Measurements from ENCODE around the gene INPP1.

Gene INPP1

GRCh38 chr2:190405995-190406394 is 62.6 kb downstream of the INPP1 start:
- no peak for TF ChIP-seq CTCF (IDR thresholded peaks at IDR 0.05; ENCODE audit: low read depth, low read length, missing control alignments)
- DNase-seq (ENCODE audit: extremely low read depth, low read depth): no peak

GRCh38 chr2:190406805-190407204 is 63.4 kb downstream of the INPP1 start:
- TF ChIP-seq CTCF (IDR thresholded peaks at IDR 0.05; ENCODE audit: low read depth, low read length, missing control alignments): no peak
- no peak for DNase-seq (ENCODE audit: extremely low read depth, low read depth)
- no peak overlapping the region for H3K4me3 ChIP-seq (replicated peaks; ENCODE audit: low read depth, low read length)

More at GRCh38 chr2:190405995-190406394, 62.6 kb downstream of the INPP1 start:
- H3K4me3 ChIP-seq (replicated peaks; ENCODE audit: low read depth, low read length): no peak overlapping the region

GRCh38 chr2:190407246-190407661 is 63.9 kb downstream of the INPP1 start:
- no peak for DNase-seq (ENCODE audit: extremely low read depth, low read depth)
- peak overlapping the region; percentile 61 for H3K4me3 ChIP-seq (replicated peaks; ENCODE audit: low read depth, low read length)
- TF ChIP-seq CTCF (IDR thresholded peaks at IDR 0.05; ENCODE audit: low read depth, low read length, missing control alignments): no peak

GRCh38 chr2:190407662-190408537 is 64.5 kb downstream of the INPP1 start, which contains the start of gene MFSD6:
TSS of gene MFSD6 (plus strand) at chr2:190408355. CDS start at chr2:190436030, 27,675 bp downstream.
- TF ChIP-seq CTCF (IDR thresholded peaks at IDR 0.05; ENCODE audit: low read depth, low read length, missing control alignments): no peak
- DNase-seq (ENCODE audit: extremely low read depth, low read depth): no peak
- H3K4me3 ChIP-seq (replicated peaks; ENCODE audit: low read depth, low read length): peak within 1 kb of the TSS; percentile 61

GRCh38 chr2:190408538-190409271 is 65.3 kb downstream of the INPP1 start:
- H3K4me3 ChIP-seq (replicated peaks; ENCODE audit: low read depth, low read length): peak overlapping the region; percentile 61
- TF ChIP-seq CTCF (IDR thresholded peaks at IDR 0.05; ENCODE audit: low read depth, low read length, missing control alignments): no peak
- no peak for DNase-seq (ENCODE audit: extremely low read depth, low read depth)

- no peak for DNase-seq (ENCODE audit: extremely low read depth, low read depth)
- H3K4me3 ChIP-seq (replicated peaks; ENCODE audit: low read depth, low read length): no peak overlapping the region
- TF ChIP-seq CTCF (IDR thresholded peaks at IDR 0.05; ENCODE audit: low read depth, low read length, missing control alignments): no peak
Observed at GRCh38 chr2:190409616-190410015, 66.2 kb downstream of the INPP1 start.
